Body of pancreas (tissue), 4 donors: Measurements from ENCODE around the gene PEAR1.

ENCODE experiments used
- POLR2A ChIP-seq, 3 donors: fragments of 450-650 bp; IDR thresholded peaks; one replicate each; pipeline ENCODE4 v1.6.1; 2016; ENCODE audit warnings: antibody characterized with exemption in 3 of 3, mild to moderate bottlenecking in 2 of 3
- TF ChIP-seq, protein P1 (sequence below), 7 experiments: fragments of 450-650 bp in 4 of 7; fragments of 200-600 bp in 3 of 7; sonication (generic) in 3 of 7; IDR thresholded peaks; one replicate each; pipeline ENCODE4 v1.5.1; 2016 to 2019; ENCODE audit warnings: antibody characterized with exemption in 7 of 7

GRCh38 chr1:156922986-156923669 lies 29.6 kb downstream of the PEAR1 start:
- TF ChIP-seq POLR2A (IDR thresholded peaks at IDR 0.05) = no peak
- TF ChIP-seq, protein P1, sequence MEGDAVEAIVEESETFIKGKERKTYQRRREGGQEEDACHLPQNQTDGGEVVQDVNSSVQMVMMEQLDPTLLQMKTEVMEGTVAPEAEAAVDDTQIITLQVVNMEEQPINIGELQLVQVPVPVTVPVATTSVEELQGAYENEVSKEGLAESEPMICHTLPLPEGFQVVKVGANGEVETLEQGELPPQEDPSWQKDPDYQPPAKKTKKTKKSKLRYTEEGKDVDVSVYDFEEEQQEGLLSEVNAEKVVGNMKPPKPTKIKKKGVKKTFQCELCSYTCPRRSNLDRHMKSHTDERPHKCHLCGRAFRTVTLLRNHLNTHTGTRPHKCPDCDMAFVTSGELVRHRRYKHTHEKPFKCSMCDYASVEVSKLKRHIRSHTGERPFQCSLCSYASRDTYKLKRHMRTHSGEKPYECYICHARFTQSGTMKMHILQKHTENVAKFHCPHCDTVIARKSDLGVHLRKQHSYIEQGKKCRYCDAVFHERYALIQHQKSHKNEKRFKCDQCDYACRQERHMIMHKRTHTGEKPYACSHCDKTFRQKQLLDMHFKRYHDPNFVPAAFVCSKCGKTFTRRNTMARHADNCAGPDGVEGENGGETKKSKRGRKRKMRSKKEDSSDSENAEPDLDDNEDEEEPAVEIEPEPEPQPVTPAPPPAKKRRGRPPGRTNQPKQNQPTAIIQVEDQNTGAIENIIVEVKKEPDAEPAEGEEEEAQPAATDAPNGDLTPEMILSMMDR (IDR thresholded peaks at IDR 0.05) = no peak
